HTR-8/SVneo (cell line): ENCODE results near the gene PRG2.
"Not testable (repeated sequence)": the region's sequence is repeated elsewhere in the genome, so short reads cannot be mapped to it uniquely, and the experiment has no call there.

Source experiments
- DNase-seq: peaks from one replicate; pipeline ENCODE4 v3.0.0; 2011; ENCODE audit warnings: low spot score, mixed read lengths; ENCODE audit not compliant: insufficient read length
- FAIRE-seq: peaks from 2 replicates; lab custom pipeline; 2011; peaks lifted over from hg19 to GRCh38; lab: Jason Lieb, UNC

The PRG2 gene

GRCh38 chr11:57421805-57422204, 31.4 kb upstream of the PRG2 start:
- FAIRE-seq (no peak), DNase-seq (no peak)

- FAIRE-seq (no peak), DNase-seq (no peak)
Measured at GRCh38 chr11:57421066-57421465, 30.6 kb upstream of the PRG2 start.

- FAIRE-seq (no peak), DNase-seq (no peak)
Measured at GRCh38 chr11:57419146-57419545, 28.7 kb upstream of the PRG2 start.

- DNase-seq (no peak), FAIRE-seq (no peak)
Measured at GRCh38 chr11:57418131-57418530, 27.7 kb upstream of the PRG2 start.

GRCh38 chr11:57417056-57417455, 26.6 kb upstream of the PRG2 start:
- FAIRE-seq (no peak), DNase-seq (no peak)

GRCh38 chr11:57416436-57416835, 26.0 kb upstream of the PRG2 start:
- no peak for FAIRE-seq

GRCh38 chr11:57414612-57415212, 24.3 kb upstream of the PRG2 start:
- FAIRE-seq, result no peak
- no peak for DNase-seq

More at GRCh38 chr11:57416436-57416835, 26.0 kb upstream of the PRG2 start:
- DNase-seq, result no peak

- DNase-seq, result no peak
- FAIRE-seq, result no peak
Measured at GRCh38 chr11:57413681-57414080, 23.2 kb upstream of the PRG2 start.

- FAIRE-seq (no peak), DNase-seq (no peak)
Measured at GRCh38 chr11:57410287-57410686, 19.8 kb upstream of the PRG2 start.

GRCh38 chr11:57409321-57410100, 19.1 kb upstream of the PRG2 start:
- FAIRE-seq (no peak), DNase-seq (no peak)

GRCh38 chr11:57408771-57409170, 18.3 kb upstream of the PRG2 start:
- FAIRE-seq, result no peak
- no peak for DNase-seq

GRCh38 chr11:57407941-57408475, 17.6 kb upstream of the PRG2 start:
- FAIRE-seq (no peak), DNase-seq (no peak)

GRCh38 chr11:57407010-57407920, 16.8 kb upstream of the PRG2 start:
- FAIRE-seq, result no peak
- no peak for DNase-seq

- FAIRE-seq, result no peak
Measured at GRCh38 chr11:57406337-57406904, 16.0 kb upstream of the PRG2 start.

GRCh38 chr11:57405271-57405860, 14.9 kb upstream of the PRG2 start:
- DNase-seq, result no peak
- no peak for FAIRE-seq

More at GRCh38 chr11:57406337-57406904, 16.0 kb upstream of the PRG2 start:
- DNase-seq, result no peak

- FAIRE-seq (no peak), DNase-seq (no peak)
Measured at GRCh38 chr11:57403802-57404147, 13.3 kb upstream of the PRG2 start.

GRCh38 chr11:57403003-57403801, 12.8 kb upstream of the PRG2 start:
- not testable (repeated sequence) for DNase-seq, FAIRE-seq

- DNase-seq (peak; percentile 17), FAIRE-seq (no peak)
Measured at GRCh38 chr11:57402188-57403002, 11.9 kb upstream of the PRG2 start.
